Esophagus muscularis mucosa (tissue), 3 donors: ENCODE data around the gene SIAH3.

Source experiments
- POLR2AphosphoS5 ChIP-seq, 2 donors: sonication (generic); formaldehyde crosslinking; IDR thresholded peaks; one replicate each; pipeline ENCODE4 v1.6.1; 2017; ENCODE audit warnings: antibody characterized with exemption in 2 of 2
- TF ChIP-seq, protein P1 (sequence below), 3 experiments: fragments of 200-600 bp in 2 of 3; fragments of 450-650 bp in 1 of 3; sonication (generic) in 2 of 3; IDR thresholded peaks; one replicate each; pipeline ENCODE4 v1.5.1; 2017 to 2019; ENCODE audit warnings: antibody characterized with exemption in 3 of 3, mild to moderate bottlenecking in 2 of 3, moderate library complexity in 1 of 3

DNA sequence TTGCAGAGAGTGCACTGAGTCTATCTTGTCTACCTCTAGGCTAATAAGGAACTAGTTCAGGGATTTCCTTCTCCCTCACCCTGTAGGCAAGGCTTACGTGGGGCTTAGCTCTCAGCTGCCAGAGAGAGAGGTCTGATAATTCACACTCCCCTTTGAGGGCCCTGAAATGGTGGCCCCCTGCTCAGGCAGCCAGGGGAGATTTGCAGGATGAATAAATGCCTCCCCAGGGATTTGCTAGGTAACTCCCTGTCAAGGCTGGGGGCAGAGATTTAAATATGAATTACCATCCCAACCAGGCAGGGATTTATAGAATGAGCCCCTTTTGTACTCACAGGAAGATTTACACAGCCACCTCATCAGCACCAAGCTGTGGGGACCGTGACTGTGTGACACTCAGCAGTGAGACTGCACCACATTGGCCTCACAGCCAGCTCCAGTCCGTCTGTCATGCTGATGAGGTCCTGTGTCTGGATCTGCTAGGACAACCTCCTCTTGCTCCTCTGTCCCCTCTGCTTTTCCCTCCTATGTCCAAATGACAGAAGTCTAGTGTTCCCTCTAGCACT lies 76.1 kb downstream of the SIAH3 start:
- TF ChIP-seq, protein P1, sequence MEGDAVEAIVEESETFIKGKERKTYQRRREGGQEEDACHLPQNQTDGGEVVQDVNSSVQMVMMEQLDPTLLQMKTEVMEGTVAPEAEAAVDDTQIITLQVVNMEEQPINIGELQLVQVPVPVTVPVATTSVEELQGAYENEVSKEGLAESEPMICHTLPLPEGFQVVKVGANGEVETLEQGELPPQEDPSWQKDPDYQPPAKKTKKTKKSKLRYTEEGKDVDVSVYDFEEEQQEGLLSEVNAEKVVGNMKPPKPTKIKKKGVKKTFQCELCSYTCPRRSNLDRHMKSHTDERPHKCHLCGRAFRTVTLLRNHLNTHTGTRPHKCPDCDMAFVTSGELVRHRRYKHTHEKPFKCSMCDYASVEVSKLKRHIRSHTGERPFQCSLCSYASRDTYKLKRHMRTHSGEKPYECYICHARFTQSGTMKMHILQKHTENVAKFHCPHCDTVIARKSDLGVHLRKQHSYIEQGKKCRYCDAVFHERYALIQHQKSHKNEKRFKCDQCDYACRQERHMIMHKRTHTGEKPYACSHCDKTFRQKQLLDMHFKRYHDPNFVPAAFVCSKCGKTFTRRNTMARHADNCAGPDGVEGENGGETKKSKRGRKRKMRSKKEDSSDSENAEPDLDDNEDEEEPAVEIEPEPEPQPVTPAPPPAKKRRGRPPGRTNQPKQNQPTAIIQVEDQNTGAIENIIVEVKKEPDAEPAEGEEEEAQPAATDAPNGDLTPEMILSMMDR (IDR thresholded peaks at IDR 0.05), result no peak
- TF ChIP-seq POLR2AphosphoS5 (IDR thresholded peaks at IDR 0.05), result no peak
